Suprapubic skin (tissue), 4 donors: Measurements from ENCODE around the gene POLE3. TPM values are rescaled to one million over a fixed set of nuclear protein-coding genes. Genes with fewer than 3 reads are reported as not detected.
"Not testable (repeated sequence)": the region's sequence is repeated elsewhere in the genome, so short reads cannot be mapped to it uniquely, and the experiment has no call there.

Source experiments
- DNase-seq, 2 donors: peaks; one replicate each; pipeline ENCODE4 v3.0.0-alpha.2; 2019; ENCODE audit warnings: low spot score in 2 of 2
- H3K27ac ChIP-seq: fragments of 200-600 bp; sonication (generic); one replicate; pipeline ENCODE4 v1.5.1; 2019
- H3K27me3 ChIP-seq: fragments of 200-600 bp; sonication (generic); one replicate; pipeline ENCODE4 v1.5.1; 2019
- H3K36me3 ChIP-seq: fragments of 200-600 bp; sonication (generic); one replicate; pipeline ENCODE4 v1.5.1; 2019
- H3K4me1 ChIP-seq: fragments of 200-600 bp; sonication (generic); one replicate; pipeline ENCODE4 v1.5.1; 2019
- H3K4me3 ChIP-seq: fragments of 200-600 bp; sonication (generic); one replicate; pipeline ENCODE4 v1.5.1; 2019; ENCODE audit warnings: mild to moderate bottlenecking
- H3K9me3 ChIP-seq: fragments of 200-600 bp; sonication (generic); one replicate; pipeline ENCODE4 v1.5.1; 2019
- CTCF ChIP-seq, 2 donors: fragments of 200-600 bp in 1 of 2; fragments of 450-650 bp in 1 of 2; sonication (generic) in 1 of 2; IDR thresholded peaks; one replicate each; pipeline ENCODE4 v1.5.1; 2016 to 2019; ENCODE audit warnings: antibody characterized with exemption in 2 of 2, mild to moderate bottlenecking in 1 of 2, moderate library complexity in 1 of 2
- EP300 ChIP-seq: sonication (generic); formaldehyde crosslinking; IDR thresholded peaks from one replicate; pipeline ENCODE4 v1.6.1; 2017; ENCODE audit warnings: antibody characterized with exemption
- POLR2A ChIP-seq, 2 donors: fragments of 450-650 bp; IDR thresholded peaks; one replicate each; pipeline ENCODE4 v1.6.1; 2017; ENCODE audit warnings: antibody characterized with exemption in 2 of 2, mild to moderate bottlenecking in 2 of 2, moderate library complexity in 2 of 2
- POLR2AphosphoS5 ChIP-seq, 3 donors: sonication (generic); formaldehyde crosslinking; IDR thresholded peaks; one replicate each; pipeline ENCODE4 v1.6.1; 2017; ENCODE audit warnings: antibody characterized with exemption in 3 of 3
- WGBS: methylation state at CpG from one replicate; pipeline ENCODE4 v1.1.5; 2018; 5-methylcytosine and 5-hydroxymethylcytosine counted together
- total RNA-seq, 4 donors: library from RNA; depleted of rRNA; stranded (reverse); fragments of >200 nt; gene quantifications; one replicate each; pipeline ENCODE4 v1.1.0, GENCODE V29; 2016

Gene POLE3
- total RNA-seq, 4 donors from 2014 or later: 32.6 to 52.6 (median 36.6) TPM

- Histone ChIP-seq H3K27me3 (no peaks in the 10 kb centered on the region), H3K4me3 (no peak overlapping the region), H3K9me3 (no peaks in the 10 kb centered on the region), H3K36me3 (peaks cover 59% of the 10 kb centered on the region), H3K4me1 (no peaks in the 10 kb centered on the region), H3K27ac (no peak overlapping the region)
- 76% methylated on average over 9 of the region's 9 CpGs for WGBS
- DNase-seq: no peak
- TF ChIP-seq POLR2AphosphoS5 (IDR thresholded peaks at IDR 0.05) (no peak), EP300 (no peak), POLR2A (IDR thresholded peaks at IDR 0.05) (no peak), CTCF (IDR thresholded peaks at IDR 0.05) (no peak)
These were observed 22.8 kb downstream of the POLE3 start for GRCh38 chr9:113387560-113388230.

- H3K4me1 ChIP-seq: peaks cover 8% of the 10 kb centered on the region
- H3K27ac ChIP-seq: no peak overlapping the region
- TF ChIP-seq EP300 (no peak), CTCF (IDR thresholded peaks at IDR 0.05) (no peak), POLR2A (IDR thresholded peaks at IDR 0.05) (no peak), POLR2AphosphoS5 (IDR thresholded peaks at IDR 0.05) (no peak)
- no peak for DNase-seq
- 84% methylated on average over 4 of the region's 4 CpGs for WGBS
- peaks cover 52% of the 10 kb centered on the region for H3K36me3 ChIP-seq
- H3K4me3 ChIP-seq: no peak overlapping the region
- no peaks in the 10 kb centered on the region for H3K9me3 ChIP-seq
- H3K27me3 ChIP-seq: no peaks in the 10 kb centered on the region
These were observed 23.7 kb downstream of the POLE3 start for GRCh38 chr9:113386571-113387393.

- no peaks in the 10 kb centered on the region for H3K9me3 ChIP-seq
- peak overlapping the region; percentile 77 for H3K27ac ChIP-seq
- DNase-seq: no peak
- peaks cover 3% of the 10 kb centered on the region for H3K36me3 ChIP-seq
- H3K4me1 ChIP-seq: peaks cover 21% of the 10 kb centered on the region
- no peak overlapping the region for H3K4me3 ChIP-seq
- no peaks in the 10 kb centered on the region for H3K27me3 ChIP-seq
- TF ChIP-seq POLR2AphosphoS5 (IDR thresholded peaks at IDR 0.05): no peak
- no peak for TF ChIP-seq CTCF (IDR thresholded peaks at IDR 0.05)
- no peak for TF ChIP-seq EP300
- no peak for TF ChIP-seq POLR2A (IDR thresholded peaks at IDR 0.05)
- 63% methylated on average over 8 of the region's 8 CpGs for WGBS
These were observed 28.5 kb downstream of the POLE3 start for GRCh38 chr9:113381909-113382411.

- H3K9me3 ChIP-seq: not testable (repeated sequence)
These were observed 29.0 kb downstream of the POLE3 start for GRCh38 chr9:113381441-113381840.

GRCh38 chr9:113380869-113381378, 29.6 kb downstream of the POLE3 start:
- no peak for TF ChIP-seq POLR2AphosphoS5 (IDR thresholded peaks at IDR 0.05)
- no peak for TF ChIP-seq EP300
- no peak for TF ChIP-seq CTCF (IDR thresholded peaks at IDR 0.05)
- DNase-seq: no peak
- Histone ChIP-seq H3K4me1 (peaks cover 30% of the 10 kb centered on the region), H3K9me3 (no peaks in the 10 kb centered on the region), H3K36me3 (no peaks in the 10 kb centered on the region), H3K27me3 (no peaks in the 10 kb centered on the region), H3K4me3 (no peak overlapping the region), H3K27ac (peak overlapping the region; percentile 77)
- WGBS: 46% methylated on average over 1 of the region's 1 CpG

More at GRCh38 chr9:113381441-113381840, 29.0 kb downstream of the POLE3 start:
- not testable (repeated sequence) for H3K4me3 ChIP-seq, H3K27me3 ChIP-seq, DNase-seq, H3K36me3 ChIP-seq
- WGBS: 56% methylated on average over 7 of the region's 7 CpGs
- peak overlapping the region; percentile 77 for H3K27ac ChIP-seq
- H3K4me1 ChIP-seq: peaks cover 25% of the 10 kb centered on the region

- not testable (repeated sequence) for H3K4me3 ChIP-seq, H3K9me3 ChIP-seq, H3K36me3 ChIP-seq, H3K27me3 ChIP-seq, H3K27ac ChIP-seq, DNase-seq
- H3K4me1 ChIP-seq: peaks cover 40% of the 10 kb centered on the region
- WGBS: 86% methylated on average over 2 of the region's 2 CpGs
These were observed 30.7 kb downstream of the POLE3 start for GRCh38 chr9:113379829-113380210.

GRCh38 chr9:113379094-113379828, 31.2 kb downstream of the POLE3 start:
- H3K4me3 ChIP-seq, H3K9me3 ChIP-seq, DNase-seq, H3K27me3 ChIP-seq, H3K36me3 ChIP-seq, H3K27ac ChIP-seq: not testable (repeated sequence)
- H3K4me1 ChIP-seq: peaks cover 40% of the 10 kb centered on the region
- WGBS: 82% methylated on average over 24 of the region's 24 CpGs
